Urinary bladder (tissue), 4 donors: ENCODE measurements around the gene DCANP1. TPM values are rescaled to one million over a fixed set of nuclear protein-coding genes. Genes with fewer than 3 reads are reported as not detected.
"Not testable (repeated sequence)": the region's sequence is repeated elsewhere in the genome, so short reads cannot be mapped to it uniquely, and the experiment has no call there.

ENCODE experiments used
- DNase-seq: peaks from one replicate; pipeline ENCODE4 v3.0.0-alpha.2; 2015; ENCODE audit errors: extremely low spot score
- H3K27ac ChIP-seq: one replicate; pipeline ENCODE4 v1.5.1; 2013; ENCODE audit warnings: low read depth, mild to moderate bottlenecking, moderate library complexity
- H3K36me3 ChIP-seq: one replicate; pipeline ENCODE4 v1.6.1; 2013; ENCODE audit warnings: mild to moderate bottlenecking, moderate library complexity; ENCODE audit not compliant: insufficient read depth
- H3K4me1 ChIP-seq: one replicate; pipeline ENCODE4 v1.6.1; 2013; ENCODE audit warnings: mild to moderate bottlenecking, moderate library complexity; ENCODE audit not compliant: insufficient read depth
- H3K4me3 ChIP-seq: one replicate; pipeline ENCODE4 v1.5.1; 2013; ENCODE audit warnings: low read depth, low read length
- WGBS: extraction: QIAGEN DNeasy Blood & Tissue Kit; methylation state at CpG from one replicate; pipeline ENCODE4 v1.1.7; 2013; 5-methylcytosine and 5-hydroxymethylcytosine counted together
- polyA plus RNA-seq: library from polyadenylated mRNA; stranded (reverse); fragments of 200-250 nt; gene quantifications from one replicate; pipeline ENCODE4 v1.2.3, GENCODE V29; 2013
- total RNA-seq: library from RNA; depleted of rRNA; stranded (reverse); fragments of >200 nt; gene quantifications from one replicate; pipeline ENCODE4 v1.2.3, GENCODE V29; 2014
- donor health status: healthy with polysubstance abuse.
- donor health status: healthy.

Gene DCANP1
- total RNA-seq (0.16 TPM), polyA plus RNA-seq (not detected)

GRCh38 chr5:135447298-135447929 lies at the start of gene DCANP1:
DCANP1 (minus strand) TSS chr5:135447348; CDS start chr5:135447108, 240 bp downstream.
- H3K4me3 ChIP-seq, result no peak within 1 kb of the TSS
- no peak for DNase-seq
- 92% methylated on average over 5 of the region's 5 CpGs for WGBS

GRCh38 chr5:135495531-135495930 lies 48.4 kb upstream of the DCANP1 start:
- H3K27ac ChIP-seq, H3K36me3 ChIP-seq, H3K4me1 ChIP-seq, DNase-seq, H3K4me3 ChIP-seq: not testable (repeated sequence)
- 87% methylated on average over 4 of the region's 4 CpGs for WGBS

More at GRCh38 chr5:135447298-135447929, at the start of gene DCANP1:
- H3K4me1 ChIP-seq, result no peaks in the 10 kb centered on the region
- no peaks in the 10 kb centered on the region for H3K36me3 ChIP-seq
- no peak within 1 kb of the TSS for H3K27ac ChIP-seq

GRCh38 chr5:135494196-135494595 lies 47.0 kb upstream of the DCANP1 start:
- H3K27ac ChIP-seq, result no peak overlapping the region
- WGBS, result 83% methylated on average over 5 of the region's 5 CpGs
- H3K36me3 ChIP-seq, result no peaks in the 10 kb centered on the region
- no peak for DNase-seq
- no peaks in the 10 kb centered on the region for H3K4me1 ChIP-seq
- no peak overlapping the region for H3K4me3 ChIP-seq

- 70% methylated on average over 8 of the region's 8 CpGs for WGBS
- Histone ChIP-seq H3K4me1 (no peaks in the 10 kb centered on the region), H3K36me3 (no peaks in the 10 kb centered on the region), H3K4me3 (no peak overlapping the region), H3K27ac (no peak overlapping the region)
- DNase-seq, result no peak
Measured at GRCh38 chr5:135493406-135494180, 46.4 kb upstream of the DCANP1 start.

- Histone ChIP-seq H3K36me3 (no peaks in the 10 kb centered on the region), H3K4me3 (no peak overlapping the region), H3K4me1 (no peaks in the 10 kb centered on the region), H3K27ac (no peak overlapping the region)
- 77% methylated on average over 3 of the region's 3 CpGs for WGBS
- no peak for DNase-seq
Measured at GRCh38 chr5:135492319-135492626, 45.1 kb upstream of the DCANP1 start.

- 31% methylated on average over 40 of the region's 40 CpGs for WGBS
- DNase-seq, result no peak
- Histone ChIP-seq H3K4me3 (no peak overlapping the region), H3K36me3 (no peaks in the 10 kb centered on the region), H3K4me1 (no peaks in the 10 kb centered on the region), H3K27ac (no peak overlapping the region)
Measured at GRCh38 chr5:135491552-135492318, 44.6 kb upstream of the DCANP1 start.

- WGBS, result 52% methylated on average over 14 of the region's 14 CpGs
- H3K27ac ChIP-seq, result no peak overlapping the region
- DNase-seq, result no peak
Measured at GRCh38 chr5:135491038-135491551, 43.9 kb upstream of the DCANP1 start.

GRCh38 chr5:135490245-135491037 lies 43.3 kb upstream of the DCANP1 start:
- H3K4me3 ChIP-seq, result no peak overlapping the region

More at GRCh38 chr5:135491038-135491551, 43.9 kb upstream of the DCANP1 start:
- H3K4me3 ChIP-seq, result no peak overlapping the region
- H3K36me3 ChIP-seq, result no peaks in the 10 kb centered on the region
- no peaks in the 10 kb centered on the region for H3K4me1 ChIP-seq

GRCh38 chr5:135489466-135490244 lies 42.5 kb upstream of the DCANP1 start:
- no peak overlapping the region for H3K27ac ChIP-seq
- H3K36me3 ChIP-seq, result no peaks in the 10 kb centered on the region
- no peaks in the 10 kb centered on the region for H3K4me1 ChIP-seq
- no peak for DNase-seq
- WGBS, result 8% methylated on average over 53 of the region's 53 CpGs
- peak overlapping the region; percentile 32 for H3K4me3 ChIP-seq

More at GRCh38 chr5:135490245-135491037, 43.3 kb upstream of the DCANP1 start:
- no peak overlapping the region for H3K27ac ChIP-seq
- no peaks in the 10 kb centered on the region for H3K36me3 ChIP-seq
- no peak for DNase-seq
- no peaks in the 10 kb centered on the region for H3K4me1 ChIP-seq
- 38% methylated on average over 49 of the region's 49 CpGs for WGBS

GRCh38 chr5:135488727-135489465 lies 41.7 kb upstream of the DCANP1 start:
- 3% methylated on average over 44 of the region's 44 CpGs for WGBS

GRCh38 chr5:135487839-135488514 lies 40.8 kb upstream of the DCANP1 start:
- WGBS, result 43% methylated on average over 11 of the region's 11 CpGs
- DNase-seq, result no peak
- Histone ChIP-seq H3K36me3 (no peaks in the 10 kb centered on the region), H3K4me3 (no peak overlapping the region), H3K27ac (no peak overlapping the region), H3K4me1 (no peaks in the 10 kb centered on the region)

More at GRCh38 chr5:135488727-135489465, 41.7 kb upstream of the DCANP1 start:
- Histone ChIP-seq H3K4me1 (no peaks in the 10 kb centered on the region), H3K36me3 (no peaks in the 10 kb centered on the region), H3K4me3 (peak overlapping the region; percentile 32), H3K27ac (no peak overlapping the region)
- DNase-seq, result no peak
